Left lobe of liver (tissue), 2 donors: ENCODE data around the gene ITCH. TPM values are rescaled to one million over a fixed set of nuclear protein-coding genes. Genes with fewer than 3 reads are reported as not detected.

ENCODE experiments used
- ATAC-seq: fragments of 200-7000 bp; cut with Tn5 transposase; one replicate; pipeline ENCODE4 v1.9.1; 2020; ENCODE audit warnings: mild to moderate bottlenecking, moderate library complexity
- DNase-seq: peaks from one replicate; pipeline ENCODE4 v3.0.0-alpha.2; 2020; ENCODE audit warnings: low spot score
- total RNA-seq: library from RNA; stranded (reverse); gene quantifications from one replicate; pipeline ENCODE4 v1.2.1, GENCODE V29; 2021
- donor health status: DM: no; HTN: no; CAD: no; lungs with moderate emphysema.
- donor health status: DM: no; HTN: yes; CAD: no.

Gene ITCH
- total RNA-seq, 1 donor from 2014 or later, result 45.6 TPM

GRCh38 chr20:34525709-34526416 lies 162.8 kb downstream of the ITCH start:
- DNase-seq (peak; percentile 51), ATAC-seq (peak; percentile 56)

- ATAC-seq (no peak), DNase-seq (no peak)
Observed at GRCh38 chr20:34526466-34526865, 163.4 kb downstream of the ITCH start.

GRCh38 chr20:34527016-34527415 lies 163.9 kb downstream of the ITCH start:
- DNase-seq, result peak; percentile 30
- no peak for ATAC-seq

GRCh38 chr20:34528921-34529297 lies 165.8 kb downstream of the ITCH start:
- DNase-seq (peak; percentile 53), ATAC-seq (peak; percentile 52)

- peak; percentile 23 for DNase-seq
Observed at GRCh38 chr20:34529742-34530141, 166.7 kb downstream of the ITCH start.

GRCh38 chr20:34530342-34530741 lies 167.3 kb downstream of the ITCH start:
- ATAC-seq, result no peak
- peak; percentile 33 for DNase-seq

More at GRCh38 chr20:34529742-34530141, 166.7 kb downstream of the ITCH start:
- no peak for ATAC-seq

GRCh38 chr20:34531608-34532265 lies 168.7 kb downstream of the ITCH start:
- DNase-seq, result peak; percentile 38
- ATAC-seq, result no peak

GRCh38 chr20:34532320-34532719 lies 169.2 kb downstream of the ITCH start:
- ATAC-seq (no peak), DNase-seq (peak; percentile 35)

- ATAC-seq, result no peak
Observed at GRCh38 chr20:34532756-34533155, 169.7 kb downstream of the ITCH start.

GRCh38 chr20:34534391-34535165 lies 171.5 kb downstream of the ITCH start:
- DNase-seq (no peak), ATAC-seq (no peak)

More at GRCh38 chr20:34532756-34533155, 169.7 kb downstream of the ITCH start:
- no peak for DNase-seq

- no peak for ATAC-seq
- no peak for DNase-seq
Observed at GRCh38 chr20:34535301-34535840, 172.3 kb downstream of the ITCH start.

GRCh38 chr20:34535857-34536256 lies 172.8 kb downstream of the ITCH start:
- ATAC-seq (no peak), DNase-seq (no peak)

GRCh38 chr20:34536798-34537394 lies 173.8 kb downstream of the ITCH start:
- peak; percentile 60 for DNase-seq
- ATAC-seq, result peak; percentile 53

- ATAC-seq, result no peak
- no peak for DNase-seq
Observed at GRCh38 chr20:34537651-34538050, 174.6 kb downstream of the ITCH start.

GRCh38 chr20:34538671-34539123 lies 175.6 kb downstream of the ITCH start:
- DNase-seq (peak; percentile 84), ATAC-seq (peak; percentile 96)

GRCh38 chr20:34539756-34540155 lies 176.7 kb downstream of the ITCH start:
- ATAC-seq (no peak), DNase-seq (no peak)

GRCh38 chr20:34540596-34541263 lies 177.7 kb downstream of the ITCH start:
- DNase-seq (no peak), ATAC-seq (no peak)

GRCh38 chr20:34541264-34541901 lies 178.3 kb downstream of the ITCH start:
- no peak for DNase-seq

GRCh38 chr20:34541917-34542316 lies 178.8 kb downstream of the ITCH start:
- no peak for ATAC-seq
- no peak for DNase-seq

More at GRCh38 chr20:34541264-34541901, 178.3 kb downstream of the ITCH start:
- no peak for ATAC-seq

GRCh38 chr20:34542439-34542838 lies 179.4 kb downstream of the ITCH start:
- ATAC-seq, result no peak

More at GRCh38 chr20:34542439-34542838, 179.4 kb downstream of the ITCH start:
- DNase-seq, result no peak
